GM12891 (cell line): ENCODE results near the gene ZNF248.

Experiments used
- PAX5 ChIP-seq: IDR thresholded peaks from 2 replicates; pipeline ENCODE4 v1.6.1; 2011; ENCODE audit warnings: low read length, moderate library complexity, mild to moderate bottlenecking; ENCODE audit not compliant: insufficient read depth, severe bottlenecking
- POLR2A ChIP-seq: IDR thresholded peaks from 2 replicates; pipeline ENCODE4 v1.6.1; 2011; ENCODE audit warnings: low read depth, low read length, control low read depth
- POLR2AphosphoS5 ChIP-seq: IDR thresholded peaks from 2 replicates; pipeline ENCODE4 v1.6.1; 2011; ENCODE audit warnings: low read depth, low read length, control low read depth
- POU2F2 ChIP-seq: IDR thresholded peaks from 2 replicates; pipeline ENCODE4 v1.6.1; 2011; ENCODE audit warnings: low read depth, mild to moderate bottlenecking, control low read depth, low read length, moderate library complexity
- SPI1 ChIP-seq: IDR thresholded peaks from 2 replicates; pipeline ENCODE4 v1.6.1; 2011; ENCODE audit warnings: low read depth, low read length, control low read depth
- TAF1 ChIP-seq: IDR thresholded peaks from 2 replicates; pipeline ENCODE4 v1.6.1; 2011; ENCODE audit warnings: low read depth, low read length, control low read depth

GRCh38 chr10:37754538-37755323 lies 102.7 kb downstream of the ZNF248 start:
- TF ChIP-seq PAX5, result no peak
- TF ChIP-seq SPI1, result no peak
- TF ChIP-seq POLR2A, result no peak
- no peak for TF ChIP-seq POLR2AphosphoS5
- no peak for TF ChIP-seq POU2F2
- TF ChIP-seq TAF1, result no peak
